GM11168 (cell line): Measurements from ENCODE around the gene FBXW2.
"Not testable (repeated sequence)": the region's sequence is repeated elsewhere in the genome, so short reads cannot be mapped to it uniquely, and the experiment has no call there.

Source experiments
- in situ Hi-C: fragments of 300-500 bp; cut with MboI; formaldehyde crosslinking; loops from one replicate; pipeline ENCODE4 v1.12.0; 2022; ENCODE audit warnings: low sequenced_read_pairs; ENCODE audit not compliant: unreplicated experiment

Gene FBXW2

DNA sequence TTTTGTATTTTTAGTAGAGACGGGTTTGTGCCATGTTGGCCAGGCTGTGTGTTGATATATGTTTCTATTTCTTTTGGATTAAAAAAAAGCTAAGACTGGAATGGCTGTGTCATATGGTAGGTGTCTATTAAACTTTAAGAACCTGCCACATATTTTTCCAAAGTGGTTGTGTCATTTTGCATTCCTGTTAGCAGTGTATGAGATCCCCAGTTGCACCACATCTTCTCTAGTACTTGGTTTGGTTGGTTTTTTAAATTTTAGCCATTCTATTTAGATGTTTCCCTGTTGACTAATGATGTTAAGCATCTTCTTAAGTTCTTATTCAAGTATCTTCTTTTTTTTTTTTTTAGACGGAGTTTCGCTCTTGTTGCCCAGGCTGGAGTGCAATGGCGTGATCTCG, 42.8 kb downstream of the FBXW2 start:
- in situ Hi-C loops = loop anchor here (5.0 kb wide), 1 partner anchor 312 kb away; no protein-coding TSS in a partner anchor

- in situ Hi-C loops = not testable (repeated sequence)
Observed at GRCh38 chr9:120746366-120746765, 46.9 kb downstream of the FBXW2 start.

DNA sequence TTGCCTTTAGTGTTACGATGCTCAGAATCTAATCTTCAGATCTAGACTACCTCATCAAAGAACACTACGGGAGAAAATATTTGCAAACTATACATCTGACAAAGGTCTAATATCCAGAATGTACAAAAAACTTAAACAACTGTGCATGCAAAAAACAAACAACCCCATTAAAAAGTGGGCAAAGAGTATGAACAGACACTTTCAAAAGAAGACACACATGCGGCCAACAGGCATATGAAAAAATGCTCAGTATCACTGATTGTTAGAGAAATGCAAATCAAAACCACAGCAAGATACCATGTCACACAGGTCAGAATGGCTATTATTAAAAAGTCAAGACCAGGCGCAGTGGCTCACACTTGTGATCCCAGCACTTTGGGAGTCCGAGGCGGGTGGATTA, 47.9 kb downstream of the FBXW2 start:
- in situ Hi-C loops = no loop called here

GRCh38 chr9:120742951-120743416, 50.2 kb downstream of the FBXW2 start:
- in situ Hi-C loops = no loop called here

- in situ Hi-C loops = no loop called here
Observed at GRCh38 chr9:120741701-120742100, 51.5 kb downstream of the FBXW2 start.

GRCh38 chr9:120741191-120741590, 52.0 kb downstream of the FBXW2 start:
- in situ Hi-C loops = no loop called here

- in situ Hi-C loops = no loop called here
Observed at GRCh38 chr9:120740132-120740531, 53.1 kb downstream of the FBXW2 start.

DNA sequence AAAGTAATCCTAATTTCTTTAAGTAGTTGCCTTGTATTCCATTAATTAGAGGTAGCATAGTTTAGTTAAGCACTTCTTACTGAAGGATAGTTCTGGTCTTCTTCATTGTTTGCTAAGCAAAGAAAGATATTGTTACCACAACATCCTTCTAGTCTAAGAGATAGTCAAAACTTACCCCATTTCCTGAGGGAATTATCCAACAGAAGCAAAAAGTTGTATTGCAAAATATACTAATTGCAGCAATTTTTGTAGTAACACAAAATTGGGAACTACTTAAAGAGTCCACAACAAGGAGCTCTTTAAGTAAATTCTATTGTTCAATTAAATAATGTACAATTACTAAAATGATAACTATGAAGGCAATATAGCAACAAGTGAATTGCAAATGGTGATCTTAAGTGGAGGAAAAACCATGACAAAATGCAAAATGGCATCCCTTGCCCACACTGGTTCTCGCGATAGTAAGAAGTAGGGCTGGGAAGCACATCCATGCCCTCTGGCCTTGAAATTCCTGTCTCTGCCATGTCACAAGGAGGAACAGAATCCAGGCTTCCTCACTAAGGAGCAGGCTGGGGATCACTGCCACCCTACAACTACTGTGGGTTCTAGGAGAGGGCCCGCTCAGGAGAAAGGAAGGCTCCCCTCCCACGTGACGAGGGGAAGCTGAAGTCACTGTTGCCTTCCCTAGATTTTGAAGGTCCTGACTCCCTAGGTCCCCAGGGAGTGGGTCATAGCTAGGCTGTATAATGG, 55.6 kb downstream of the FBXW2 start:
- in situ Hi-C loops = no loop called here

- in situ Hi-C loops = no loop called here
Observed at GRCh38 chr9:120736881-120737280, 56.3 kb downstream of the FBXW2 start.

DNA sequence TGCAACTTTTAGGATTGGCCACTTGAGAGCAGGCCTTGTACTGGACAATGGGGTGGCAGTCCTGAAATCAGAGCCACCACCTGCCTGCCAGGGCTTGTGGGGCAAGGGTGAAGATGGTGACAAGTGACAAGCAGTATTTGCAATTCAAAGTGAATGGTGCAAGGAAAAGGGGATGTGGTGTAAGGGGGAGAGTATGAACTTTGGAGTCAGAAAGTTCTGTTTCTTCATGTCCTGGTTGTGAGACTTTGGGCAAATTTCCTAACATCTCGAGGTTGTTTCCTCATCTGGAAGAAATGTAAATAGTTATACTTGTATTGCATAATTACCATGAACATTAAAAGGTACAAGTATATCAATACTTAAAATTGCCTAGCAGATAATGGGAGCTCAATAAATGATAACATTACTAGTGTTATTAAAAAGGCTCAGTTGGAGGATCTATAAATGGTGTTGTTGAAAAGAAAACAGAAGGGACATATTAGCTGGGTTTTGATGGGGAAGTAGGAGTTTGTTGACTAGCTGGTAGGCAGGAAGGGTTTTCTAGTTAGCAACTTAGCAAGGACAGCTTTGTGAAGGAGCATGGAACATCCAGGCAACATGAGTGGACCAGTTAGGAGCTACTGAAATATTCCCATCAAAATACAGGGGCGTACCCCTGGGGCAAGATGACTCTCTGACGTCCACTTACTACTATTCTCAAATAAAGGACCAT, 57.6 kb downstream of the FBXW2 start:
- in situ Hi-C loops = no loop called here

GRCh38 chr9:120734607-120735410, 58.4 kb downstream of the FBXW2 start:
- in situ Hi-C loops = no loop called here

DNA sequence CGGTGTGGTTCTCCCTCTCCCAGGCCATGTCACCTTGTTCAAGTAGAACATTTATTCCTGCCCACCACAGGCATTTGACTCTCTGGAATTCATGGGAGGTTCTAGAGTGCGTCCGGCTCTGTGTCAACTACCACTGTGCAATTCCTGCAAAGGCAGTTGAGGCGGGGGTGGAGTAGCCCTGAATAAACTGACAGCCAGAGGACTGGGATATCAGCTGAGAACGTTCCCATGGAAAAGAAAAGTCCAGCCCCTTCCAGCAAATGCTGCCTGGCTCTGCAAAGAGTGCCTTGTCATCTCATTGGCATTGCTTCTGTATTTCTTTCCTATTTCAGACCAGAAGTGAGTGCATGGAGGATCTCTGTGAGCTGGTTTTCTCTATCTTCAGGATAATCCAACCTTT, 60.0 kb downstream of the FBXW2 start:
- in situ Hi-C loops = no loop called here

- in situ Hi-C loops = no loop called here
Observed at GRCh38 chr9:120730654-120731514, 62.3 kb downstream of the FBXW2 start.

DNA sequence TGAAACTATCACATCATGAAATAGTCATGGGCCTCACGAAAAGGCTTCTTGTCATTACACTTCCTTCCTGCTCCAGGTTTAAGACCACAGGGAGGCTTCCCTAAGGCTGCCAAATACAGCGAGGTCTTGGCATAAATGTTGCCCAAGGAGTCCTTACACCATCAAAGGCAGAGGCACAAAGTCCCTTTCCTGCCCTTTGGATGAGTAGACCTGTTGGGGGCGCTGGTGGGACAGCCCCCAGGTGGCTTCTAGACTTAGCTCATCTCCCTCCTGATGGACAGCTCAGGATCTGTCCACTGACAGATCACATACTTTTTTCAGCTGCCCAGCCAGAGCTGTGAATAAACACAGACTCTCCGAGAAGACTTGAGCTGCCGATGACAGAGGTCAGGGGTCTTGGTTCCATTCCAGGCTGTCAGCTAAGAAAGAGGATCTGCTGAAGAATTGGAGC, 63.4 kb downstream of the FBXW2 start:
- in situ Hi-C loops = no loop called here

DNA sequence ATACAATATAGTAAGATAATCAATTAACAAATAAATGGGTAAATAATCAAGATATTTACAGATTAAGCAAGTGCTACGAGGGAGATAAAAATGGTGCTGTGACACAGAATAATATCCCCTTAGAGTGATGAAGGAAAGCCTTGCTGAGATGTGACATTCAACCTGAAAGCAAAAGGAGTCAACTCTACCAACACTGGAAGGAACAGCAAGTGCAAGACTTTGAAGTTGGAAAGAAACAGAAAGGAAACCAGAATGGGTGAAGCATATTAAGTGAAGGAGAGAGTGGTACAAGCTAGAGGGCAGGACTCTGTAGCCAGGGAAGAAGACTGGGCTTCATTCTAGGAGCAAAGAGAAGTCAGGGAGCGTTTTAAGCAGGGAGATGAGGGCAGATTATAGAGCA, 66.7 kb downstream of the FBXW2 start:
- in situ Hi-C loops = no loop called here

GRCh38 chr9:120725907-120726306, 67.3 kb downstream of the FBXW2 start:
- in situ Hi-C loops = no loop called here

DNA sequence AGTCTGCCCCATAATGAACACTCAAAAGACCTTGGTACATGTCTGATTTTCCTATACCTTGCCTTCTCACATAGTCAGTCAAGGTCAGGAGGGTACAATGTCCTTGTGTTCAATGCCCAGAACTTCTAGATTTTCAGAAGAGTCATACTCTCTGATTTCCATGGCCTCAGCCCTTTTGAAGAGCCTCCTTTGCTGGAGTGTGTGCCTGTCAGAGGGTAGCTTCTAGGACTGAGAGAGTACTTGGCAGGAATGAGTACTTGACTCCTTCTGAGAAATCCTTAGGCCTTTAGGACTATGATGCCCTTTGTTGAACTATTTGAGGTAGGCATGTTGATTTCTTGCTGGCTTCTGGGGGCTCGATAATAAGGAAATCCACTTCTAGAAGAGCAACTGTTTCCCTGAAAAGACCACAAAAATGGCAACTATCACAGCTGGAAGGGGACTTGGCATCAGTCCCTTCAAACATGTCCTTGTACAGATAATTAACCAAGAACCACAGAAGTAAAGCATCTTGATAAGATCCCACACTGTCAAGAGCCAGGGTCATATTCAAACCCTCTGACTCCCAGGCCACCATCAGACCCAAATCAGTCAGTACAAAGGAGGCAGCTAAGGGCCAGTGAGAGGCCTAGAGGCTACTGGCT, 68.3 kb downstream of the FBXW2 start:
- in situ Hi-C loops = no loop called here

- in situ Hi-C loops = no loop called here
Observed at GRCh38 chr9:120723565-120723964, 69.7 kb downstream of the FBXW2 start.

DNA sequence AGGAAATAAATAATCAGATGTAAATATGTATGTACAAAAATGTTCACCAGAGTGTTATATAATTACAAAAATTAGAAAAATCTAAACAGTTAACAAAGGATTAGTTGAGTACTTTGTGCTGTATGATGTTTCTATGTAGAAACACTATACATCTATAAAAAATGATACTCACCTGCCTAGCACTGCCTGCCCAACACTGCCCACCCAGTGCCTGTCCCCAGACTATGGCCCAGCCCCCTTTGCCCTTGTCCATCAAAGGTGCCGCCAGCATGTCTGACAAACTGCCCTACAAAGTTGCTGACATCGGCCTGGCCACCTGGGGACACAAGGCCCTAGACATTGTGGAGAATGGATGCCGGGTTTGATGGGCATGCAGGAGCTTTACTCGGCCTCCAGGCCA, 72.8 kb downstream of the FBXW2 start:
- in situ Hi-C loops = no loop called here
